ENCODE measurements around the gene GPR15.

Gene GPR15

GRCh38 chr3:98577178-98577895 lies 45.6 kb downstream of the GPR15 start:
- Histone ChIP-seq H3K9me3 (ENCODE audit: severe bottlenecking) (no peaks in the 10 kb centered on the region), H3K36me3 (no peaks in the 10 kb centered on the region; the same call in 1 of the 2 replicates), H3K4me3 (ENCODE audit: low read depth, low read length) (no peak overlapping the region), H3K27ac (no peak overlapping the region), H3K27me3 (ENCODE audit: insufficient read depth, low read depth, severe bottlenecking) (no peaks in the 10 kb centered on the region)
- no peak for TF ChIP-seq CTCF (IDR thresholded peaks at IDR 0.05; ENCODE audit: low read depth, low read length)
- DNase-seq = no peak

DNA sequence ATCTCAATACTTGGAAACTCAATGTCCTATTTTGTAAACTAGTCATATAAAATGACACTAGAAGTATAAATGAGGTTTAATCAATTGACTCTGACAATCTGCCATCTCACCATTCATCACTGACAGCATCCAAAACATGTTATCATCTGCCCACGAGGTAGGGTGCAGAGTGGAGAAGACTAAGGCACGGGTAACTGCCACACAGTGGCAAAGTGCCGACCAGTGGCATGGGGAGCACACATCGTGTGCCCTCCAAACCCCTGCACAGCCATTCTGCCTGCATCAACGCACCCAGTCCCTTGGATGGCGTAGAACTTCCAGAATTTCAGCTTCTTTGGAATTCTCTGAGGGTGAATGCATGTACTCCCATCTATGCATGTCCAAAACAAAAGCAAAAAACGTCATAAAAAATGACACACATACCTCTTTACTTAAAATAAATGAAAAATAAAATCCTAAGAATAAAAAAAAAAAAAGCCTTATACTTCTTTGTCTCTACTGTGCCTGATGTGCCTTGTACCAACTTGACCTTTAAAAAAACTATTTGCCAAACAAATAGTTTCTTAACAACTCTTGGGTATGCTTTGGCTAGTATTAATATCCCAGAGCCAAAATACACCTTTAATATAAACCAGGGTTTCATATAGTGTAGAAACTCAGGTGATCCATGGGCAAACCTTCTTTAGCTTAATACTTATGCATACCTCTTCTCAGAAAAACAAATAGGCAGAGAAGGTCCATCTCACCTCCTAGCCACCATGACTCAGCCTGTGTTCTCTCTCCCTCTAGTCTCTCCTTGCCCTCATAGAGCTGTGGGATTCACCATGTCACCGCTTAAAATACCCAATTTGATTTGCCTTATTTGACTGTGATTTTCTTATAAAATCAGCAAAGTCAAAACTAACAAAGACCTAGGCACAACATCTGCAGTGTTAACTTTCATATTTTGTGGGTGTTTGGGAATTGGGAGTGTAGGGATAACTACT lies 48.9 kb downstream of the GPR15 start:
- H3K27ac ChIP-seq = no peak overlapping the region
- DNase-seq = no peak
- no peak overlapping the region for H3K4me3 ChIP-seq (ENCODE audit: low read depth, low read length)
- TF ChIP-seq CTCF (IDR thresholded peaks at IDR 0.05; ENCODE audit: low read depth, low read length) = no peak
- H3K27me3 ChIP-seq (ENCODE audit: insufficient read depth, low read depth, severe bottlenecking) = no peaks in the 10 kb centered on the region
- no peaks in the 10 kb centered on the region for H3K9me3 ChIP-seq (ENCODE audit: severe bottlenecking)
- H3K36me3 ChIP-seq = no peaks in the 10 kb centered on the region; the same call in 1 of the 2 replicates

- DNase-seq = no peak
- TF ChIP-seq CTCF (IDR thresholded peaks at IDR 0.05; ENCODE audit: low read depth, low read length) = no peak
- no peaks in the 10 kb centered on the region; the same call in 1 of the 2 replicates for H3K36me3 ChIP-seq
- no peak overlapping the region for H3K4me3 ChIP-seq (ENCODE audit: low read depth, low read length)
- H3K27me3 ChIP-seq (ENCODE audit: insufficient read depth, low read depth, severe bottlenecking) = no peaks in the 10 kb centered on the region
- H3K9me3 ChIP-seq (ENCODE audit: severe bottlenecking) = no peaks in the 10 kb centered on the region
- no peak overlapping the region for H3K27ac ChIP-seq
Measured at GRCh38 chr3:98581474-98581873, 49.7 kb downstream of the GPR15 start.

GRCh38 chr3:98582042-98582441 lies 50.3 kb downstream of the GPR15 start:
- H3K4me3 ChIP-seq (ENCODE audit: low read depth, low read length) = no peak overlapping the region
- H3K36me3 ChIP-seq = peaks cover under 1% of the 10 kb centered on the region
- no peak for DNase-seq
- H3K9me3 ChIP-seq (ENCODE audit: severe bottlenecking) = no peaks in the 10 kb centered on the region
- no peak overlapping the region for H3K27ac ChIP-seq
- no peaks in the 10 kb centered on the region for H3K27me3 ChIP-seq (ENCODE audit: insufficient read depth, low read depth, severe bottlenecking)
- no peak for TF ChIP-seq CTCF (IDR thresholded peaks at IDR 0.05; ENCODE audit: low read depth, low read length)

GRCh38 chr3:98583766-98584165 lies 52.0 kb downstream of the GPR15 start:
- Histone ChIP-seq H3K36me3 (peaks cover 4% of the 10 kb centered on the region), H3K9me3 (ENCODE audit: severe bottlenecking) (no peaks in the 10 kb centered on the region), H3K27ac (no peak overlapping the region), H3K4me3 (ENCODE audit: low read depth, low read length) (no peak overlapping the region), H3K27me3 (ENCODE audit: insufficient read depth, low read depth, severe bottlenecking) (no peaks in the 10 kb centered on the region)
- DNase-seq = no peak
- TF ChIP-seq CTCF (IDR thresholded peaks at IDR 0.05; ENCODE audit: low read depth, low read length) = no peak

Measured in WERI-Rb-1 (cell line).